ENCODE results near the gene KRTAP19-3.

The KRTAP19-3 gene

DNA sequence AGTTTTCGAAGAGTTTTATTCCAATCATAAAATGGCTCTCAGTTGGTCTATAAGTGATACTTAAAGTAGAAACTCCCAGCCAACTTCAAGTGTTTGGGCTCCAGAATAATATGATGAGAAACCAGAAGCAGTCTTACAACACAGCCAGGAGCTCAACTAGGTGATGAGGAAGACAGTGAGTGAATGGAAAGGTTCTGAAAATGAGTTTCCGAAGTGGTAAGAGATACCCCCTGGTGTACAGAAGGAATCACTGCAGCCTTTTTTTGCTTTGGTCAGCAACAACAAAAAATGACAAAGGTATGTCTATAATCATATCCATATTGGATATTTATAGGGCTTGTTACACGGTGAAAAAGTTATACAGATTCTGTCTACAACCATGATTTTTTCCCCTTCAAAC is 28.1 kb downstream of the KRTAP19-3 start:
- DNase-seq (ENCODE audit: low read depth, low spot score), result no peak
- CTCF ChIA-PET, result no interaction called here

DNA sequence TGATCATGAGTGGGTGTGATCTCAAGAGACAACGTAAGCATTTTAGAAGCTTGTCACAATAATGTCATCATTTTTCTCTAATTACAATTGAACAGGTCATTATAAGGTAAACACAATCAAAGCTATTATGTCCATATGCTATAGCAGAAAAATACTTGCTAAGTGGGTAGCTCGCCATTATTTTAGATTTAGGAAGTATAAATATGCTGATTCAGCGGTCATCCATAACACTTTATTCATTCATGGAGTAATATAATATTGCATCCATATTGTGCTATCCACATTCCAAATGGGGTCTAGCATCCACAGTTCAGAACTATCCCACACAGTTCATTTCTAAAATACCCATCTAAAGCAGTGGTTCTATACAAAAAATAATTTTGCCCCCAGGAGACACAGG is 43.3 kb downstream of the KRTAP19-3 start:
- CTCF ChIA-PET, result no interaction called here
- TF ChIP-seq, protein P1, sequence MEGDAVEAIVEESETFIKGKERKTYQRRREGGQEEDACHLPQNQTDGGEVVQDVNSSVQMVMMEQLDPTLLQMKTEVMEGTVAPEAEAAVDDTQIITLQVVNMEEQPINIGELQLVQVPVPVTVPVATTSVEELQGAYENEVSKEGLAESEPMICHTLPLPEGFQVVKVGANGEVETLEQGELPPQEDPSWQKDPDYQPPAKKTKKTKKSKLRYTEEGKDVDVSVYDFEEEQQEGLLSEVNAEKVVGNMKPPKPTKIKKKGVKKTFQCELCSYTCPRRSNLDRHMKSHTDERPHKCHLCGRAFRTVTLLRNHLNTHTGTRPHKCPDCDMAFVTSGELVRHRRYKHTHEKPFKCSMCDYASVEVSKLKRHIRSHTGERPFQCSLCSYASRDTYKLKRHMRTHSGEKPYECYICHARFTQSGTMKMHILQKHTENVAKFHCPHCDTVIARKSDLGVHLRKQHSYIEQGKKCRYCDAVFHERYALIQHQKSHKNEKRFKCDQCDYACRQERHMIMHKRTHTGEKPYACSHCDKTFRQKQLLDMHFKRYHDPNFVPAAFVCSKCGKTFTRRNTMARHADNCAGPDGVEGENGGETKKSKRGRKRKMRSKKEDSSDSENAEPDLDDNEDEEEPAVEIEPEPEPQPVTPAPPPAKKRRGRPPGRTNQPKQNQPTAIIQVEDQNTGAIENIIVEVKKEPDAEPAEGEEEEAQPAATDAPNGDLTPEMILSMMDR (IDR thresholded peaks at IDR 0.05; ENCODE audit: insufficient read depth, low read length, missing control alignments), result no peak
- DNase-seq (ENCODE audit: low read depth, low spot score), result no peak
- H3K4me3 ChIP-seq (ENCODE audit: low read depth, low read length), result no peak overlapping the region
- POLR2A ChIA-PET, result no interaction called here

More for the DNA sequence above, 28.1 kb downstream of the KRTAP19-3 start:
- TF ChIP-seq, protein P1 (IDR thresholded peaks at IDR 0.05; ENCODE audit: insufficient read depth, low read length, missing control alignments), result no peak
- POLR2A ChIA-PET, result no interaction called here
- no peak overlapping the region for H3K4me3 ChIP-seq (ENCODE audit: low read depth, low read length)

DNA sequence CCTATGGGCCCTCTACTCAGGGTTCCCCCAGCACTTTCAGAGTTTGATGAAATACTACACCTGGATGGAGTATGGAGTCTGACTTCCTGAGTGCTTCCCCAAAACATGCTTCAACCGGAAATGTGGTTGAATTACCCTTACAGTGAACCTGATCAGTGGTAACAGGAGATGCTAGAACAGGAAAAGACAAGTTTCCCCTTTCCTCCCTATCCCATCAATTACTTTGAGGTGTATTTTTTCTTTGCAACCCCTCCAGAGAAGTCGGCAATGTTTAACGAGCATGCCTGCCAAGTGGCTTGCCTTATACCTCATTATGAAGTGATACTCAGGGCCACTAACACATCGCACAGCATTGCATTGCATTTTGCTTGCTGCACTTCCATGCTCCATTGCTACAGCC is 44.8 kb downstream of the KRTAP19-3 start:
- ChIA-PET POLR2A (no interaction called here), CTCF (no interaction called here)
- H3K4me3 ChIP-seq (ENCODE audit: low read depth, low read length), result no peak overlapping the region
- TF ChIP-seq, protein P1 (IDR thresholded peaks at IDR 0.05; ENCODE audit: insufficient read depth, low read length, missing control alignments), result no peak
- DNase-seq (ENCODE audit: low read depth, low spot score), result no peak

DNA sequence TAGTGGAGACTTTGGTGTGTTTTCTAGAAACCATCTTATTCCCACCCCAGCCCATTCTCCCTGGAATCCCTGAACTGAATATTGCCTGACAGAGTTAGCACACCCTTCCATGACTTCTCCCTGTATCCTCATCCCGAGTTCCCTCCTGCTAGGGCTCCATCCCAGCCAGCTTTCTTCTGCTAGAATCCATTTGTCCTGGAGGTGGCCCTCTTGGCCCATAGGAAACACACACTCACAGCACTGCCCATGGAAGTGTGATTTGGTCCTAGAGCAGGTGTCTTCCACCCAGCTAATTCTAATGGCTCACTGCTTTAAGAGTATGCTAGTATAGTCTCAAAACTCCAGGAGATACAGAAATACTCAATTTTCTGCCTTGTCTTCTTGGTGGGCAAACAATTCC is 47.6 kb downstream of the KRTAP19-3 start:
- TF ChIP-seq, protein P1 (IDR thresholded peaks at IDR 0.05; ENCODE audit: insufficient read depth, low read length, missing control alignments), result no peak
- no peak overlapping the region for H3K4me3 ChIP-seq (ENCODE audit: low read depth, low read length)
- DNase-seq (ENCODE audit: low read depth, low spot score), result no peak
- ChIA-PET CTCF (no interaction called here), POLR2A (no interaction called here)

DNA sequence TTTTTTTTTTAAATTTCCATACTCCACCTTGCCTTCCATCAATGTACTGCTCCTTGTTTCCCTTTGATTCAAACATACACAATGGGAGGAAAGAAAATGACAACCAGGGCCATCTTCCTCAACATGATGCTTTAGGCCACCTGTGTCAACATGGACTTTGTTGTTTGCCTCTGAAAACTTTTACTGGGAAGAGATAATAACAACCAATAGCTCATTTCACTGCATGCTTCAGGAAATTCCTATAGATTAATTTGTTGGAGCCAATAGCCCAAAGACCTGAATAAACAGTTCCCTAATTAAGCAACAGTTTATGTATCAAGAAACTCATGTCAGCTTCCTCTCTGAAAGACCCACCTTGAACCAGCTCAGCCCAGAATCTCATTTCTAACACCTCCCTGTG is 48.6 kb downstream of the KRTAP19-3 start:
- TF ChIP-seq, protein P1 (IDR thresholded peaks at IDR 0.05; ENCODE audit: insufficient read depth, low read length, missing control alignments), result no peak
- H3K4me3 ChIP-seq (ENCODE audit: low read depth, low read length), result no peak overlapping the region
- no peak for DNase-seq (ENCODE audit: low read depth, low spot score)
- CTCF ChIA-PET, result no interaction called here
- POLR2A ChIA-PET, result no interaction called here
